Measurements from ENCODE around the gene BORCS6. TPM values are rescaled to one million over a fixed set of nuclear protein-coding genes. Genes with fewer than 3 reads are reported as not detected.

The BORCS6 gene
- total RNA-seq, 1 donor from 2014 or later = 12.3 TPM

GRCh38 chr17:8143581-8144400 lies 46.2 kb downstream of the BORCS6 start:
- H3K4me1 Mint-ChIP-seq = no peaks in the 10 kb centered on the region
- ChIA-PET POLR2A (interaction anchor here (0.7 to 1.1 kb wide), 2 partner anchors 13 to 48 kb away, joined by 3 to 5 read pairs; no protein-coding TSS in a partner anchor), CTCF (no interaction called here)
- intact Hi-C loops (cut with micrococcal nuclease) = no loop called here
- DNase-seq = no peak
- peaks cover 70% of the 10 kb centered on the region for H3K36me3 Mint-ChIP-seq (ENCODE audit: low read depth)
- no peaks in the 10 kb centered on the region for H3K27me3 Mint-ChIP-seq
- no peak for ATAC-seq (ENCODE audit: low read depth)
- H3K4me3 Mint-ChIP-seq = no peak overlapping the region
- no peaks in the 10 kb centered on the region for H3K9me3 Mint-ChIP-seq
- no peak overlapping the region for H3K27ac Mint-ChIP-seq
- no peak for TF ChIP-seq CTCF (IDR thresholded peaks at IDR 0.05)

DNA sequence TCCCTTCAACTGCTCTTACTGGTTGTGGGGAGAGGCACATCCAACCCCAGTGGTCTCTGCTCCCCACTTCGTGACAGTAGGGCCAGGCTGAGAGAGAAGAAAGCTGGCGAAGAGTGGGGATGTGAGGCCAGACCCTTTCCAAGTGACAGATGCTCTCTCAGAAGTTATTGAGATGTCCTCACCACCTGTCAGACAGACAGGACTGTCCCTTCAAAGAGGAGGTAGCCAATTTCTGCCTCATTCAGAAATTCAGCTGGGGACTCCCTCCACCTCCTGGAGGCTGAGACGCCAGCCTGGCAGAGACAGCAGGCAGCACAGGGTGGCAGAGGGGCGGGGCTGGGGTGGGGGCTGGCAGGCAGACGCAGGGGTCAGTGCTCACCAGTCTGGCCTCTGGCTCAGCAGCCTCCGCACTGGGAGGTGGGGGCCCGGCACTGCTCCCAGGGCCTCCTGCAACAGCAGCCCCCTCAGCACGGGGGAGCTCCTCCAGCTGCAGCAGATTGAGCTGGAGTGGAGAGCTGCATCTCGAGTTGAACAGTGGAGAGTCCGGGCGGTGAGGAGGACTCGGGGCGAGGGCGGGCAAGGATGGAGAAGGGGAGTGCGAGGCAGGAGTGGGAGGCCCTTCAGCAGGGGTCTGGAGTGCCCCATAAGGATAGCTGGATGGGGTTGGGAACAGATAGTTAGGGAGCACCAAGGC lies 46.9 kb downstream of the BORCS6 start:
- TF ChIP-seq CTCF (IDR thresholded peaks at IDR 0.05) = no peak
- ATAC-seq (ENCODE audit: low read depth) (no peak), DNase-seq (no peak)
- H3K9me3 Mint-ChIP-seq = no peaks in the 10 kb centered on the region
- no peaks in the 10 kb centered on the region for H3K27me3 Mint-ChIP-seq
- intact Hi-C loops (cut with micrococcal nuclease) = no loop called here
- no peaks in the 10 kb centered on the region for H3K4me1 Mint-ChIP-seq
- H3K36me3 Mint-ChIP-seq (ENCODE audit: low read depth) = peaks cover 63% of the 10 kb centered on the region
- ChIA-PET CTCF (no interaction called here), POLR2A (interaction anchor here (0.7 to 5.6 kb wide), 3 partner anchors 7 to 47 kb away, joined by 3 to 37 read pairs (median 5); no protein-coding TSS in a partner anchor)
- H3K27ac Mint-ChIP-seq = no peak overlapping the region
- H3K4me3 Mint-ChIP-seq = no peak overlapping the region

DNA sequence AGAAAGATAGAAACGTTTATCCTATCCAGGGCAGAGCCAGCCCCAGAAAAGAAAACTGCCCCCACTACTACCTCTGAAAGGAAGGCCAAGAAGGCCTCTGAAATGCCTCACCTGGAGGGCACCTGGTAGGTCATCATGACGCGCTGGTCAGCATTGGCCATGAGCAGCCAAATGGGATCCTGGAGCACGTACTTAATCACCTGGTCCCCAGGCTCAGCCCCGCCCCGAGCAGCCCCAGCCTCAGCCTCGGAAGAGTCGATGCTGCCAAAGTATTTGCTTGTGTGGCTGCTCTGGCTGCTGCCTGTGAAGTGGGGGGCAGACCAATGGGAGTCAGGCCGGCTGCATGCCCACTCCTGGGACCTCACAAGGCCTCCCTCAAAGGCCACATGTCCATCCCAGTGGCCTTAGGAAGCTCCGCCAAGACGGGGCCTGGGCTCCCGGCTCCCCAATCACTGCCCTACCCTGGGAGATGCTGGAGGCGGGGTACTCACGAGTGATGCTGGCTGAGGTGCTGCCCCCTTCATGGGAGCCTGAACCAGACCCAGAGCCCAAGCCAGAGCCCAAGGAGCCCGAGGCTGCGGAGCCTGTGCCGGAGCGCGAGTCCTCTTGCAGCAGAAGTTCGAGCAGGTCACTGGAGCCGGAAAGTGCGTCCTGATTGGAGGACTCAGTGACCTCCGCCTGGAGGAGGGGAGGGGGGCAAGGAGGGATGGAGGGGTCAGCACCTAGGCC lies 47.7 kb downstream of the BORCS6 start:
- intact Hi-C loops (cut with micrococcal nuclease) = no loop called here
- H3K4me3 Mint-ChIP-seq = no peak overlapping the region
- DNase-seq = no peak

GRCh38 chr17:8141741-8142140 lies 48.2 kb downstream of the BORCS6 start:
- TF ChIP-seq CTCF (IDR thresholded peaks at IDR 0.05) = no peak
- ATAC-seq (ENCODE audit: low read depth) (no peak), DNase-seq (no peak)
- Mint-ChIP-seq H3K9me3 (no peaks in the 10 kb centered on the region), H3K4me1 (no peaks in the 10 kb centered on the region), H3K27ac (no peak overlapping the region), H3K27me3 (no peaks in the 10 kb centered on the region), H3K36me3 (ENCODE audit: low read depth) (peaks cover 52% of the 10 kb centered on the region), H3K4me3 (no peak overlapping the region)
- POLR2A ChIA-PET = interaction anchor here (0.6 to 6.3 kb wide), 5 partner anchors 9 to 31 kb away, joined by 3 to 139 read pairs (median 37); partner anchors contain the start of gene PER1
- intact Hi-C loops (cut with micrococcal nuclease) = no loop called here
- CTCF ChIA-PET = no interaction called here

More for the DNA sequence above, 47.7 kb downstream of the BORCS6 start:
- Mint-ChIP-seq H3K4me1 (no peaks in the 10 kb centered on the region), H3K36me3 (ENCODE audit: low read depth) (peaks cover 57% of the 10 kb centered on the region), H3K9me3 (no peaks in the 10 kb centered on the region), H3K27me3 (no peaks in the 10 kb centered on the region), H3K27ac (no peak overlapping the region)
- no peak for ATAC-seq (ENCODE audit: low read depth)
- POLR2A ChIA-PET = interaction anchor here (0.6 to 6.3 kb wide), 5 partner anchors 8 to 31 kb away, joined by 3 to 139 read pairs (median 37); partner anchors contain the start of gene PER1
- TF ChIP-seq CTCF (IDR thresholded peaks at IDR 0.05) = no peak
- CTCF ChIA-PET = no interaction called here
